Spleen (tissue), 7 donors: ENCODE results near the gene SIPA1L3.

Source experiments
- POLR2A ChIP-seq, 3 donors: fragments of 450-650 bp; IDR thresholded peaks; one replicate each; pipeline ENCODE4 v1.5.1; 2017; ENCODE audit warnings: antibody characterized with exemption in 3 of 3, mild to moderate bottlenecking in 1 of 3
- POLR2AphosphoS5 ChIP-seq, 3 donors: sonication (generic); formaldehyde crosslinking; IDR thresholded peaks; one replicate each; pipeline ENCODE4 v1.5.1; 2017; ENCODE audit warnings: antibody characterized with exemption in 3 of 3
- TF ChIP-seq, protein P1 (sequence below), 11 experiments: fragments of 200-600 bp in 7 of 11; fragments of 450-650 bp in 4 of 11; sonication (generic) in 4 of 11; IDR thresholded peaks in 8 of 11; conservative IDR thresholded peaks in 3 of 11; 1 replicate in 7 of 11; 2 replicates in 4 of 11; pipeline versions ENCODE4 v1.4.0 to v1.8.0; 2016 to 2021; ENCODE audit warnings: antibody characterized with exemption in 11 of 11, inconsistent platforms in 4 of 11, mild to moderate bottlenecking in 1 of 11
- donor health status: DM: no; HTN: no; CAD: no; lungs with moderate emphysema.
- donor health status: DM: no; HTN: no; CAD: no.
- donor health status: DM: no; HTN: no; CAD: no.

DNA sequence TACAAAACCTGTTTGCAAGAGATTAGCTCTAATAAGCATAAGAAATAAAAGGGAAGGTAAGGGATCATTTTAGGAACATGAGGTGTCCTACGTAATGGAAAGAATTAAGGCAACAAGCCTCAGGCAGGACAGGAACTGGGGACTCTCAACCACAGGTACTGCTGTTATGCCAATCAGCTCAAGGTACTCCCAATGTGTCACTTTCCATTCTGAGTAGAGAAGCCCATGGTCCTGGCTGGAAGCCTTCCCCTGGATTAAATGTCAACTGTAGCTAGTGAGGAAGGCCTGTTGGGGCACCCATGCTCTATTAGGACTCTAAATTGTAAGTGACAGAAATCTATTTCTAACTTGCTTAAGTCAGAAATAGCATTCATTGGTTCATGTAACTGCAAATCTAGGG, 182.4 kb downstream of the SIPA1L3 start:
- TF ChIP-seq, protein P1, sequence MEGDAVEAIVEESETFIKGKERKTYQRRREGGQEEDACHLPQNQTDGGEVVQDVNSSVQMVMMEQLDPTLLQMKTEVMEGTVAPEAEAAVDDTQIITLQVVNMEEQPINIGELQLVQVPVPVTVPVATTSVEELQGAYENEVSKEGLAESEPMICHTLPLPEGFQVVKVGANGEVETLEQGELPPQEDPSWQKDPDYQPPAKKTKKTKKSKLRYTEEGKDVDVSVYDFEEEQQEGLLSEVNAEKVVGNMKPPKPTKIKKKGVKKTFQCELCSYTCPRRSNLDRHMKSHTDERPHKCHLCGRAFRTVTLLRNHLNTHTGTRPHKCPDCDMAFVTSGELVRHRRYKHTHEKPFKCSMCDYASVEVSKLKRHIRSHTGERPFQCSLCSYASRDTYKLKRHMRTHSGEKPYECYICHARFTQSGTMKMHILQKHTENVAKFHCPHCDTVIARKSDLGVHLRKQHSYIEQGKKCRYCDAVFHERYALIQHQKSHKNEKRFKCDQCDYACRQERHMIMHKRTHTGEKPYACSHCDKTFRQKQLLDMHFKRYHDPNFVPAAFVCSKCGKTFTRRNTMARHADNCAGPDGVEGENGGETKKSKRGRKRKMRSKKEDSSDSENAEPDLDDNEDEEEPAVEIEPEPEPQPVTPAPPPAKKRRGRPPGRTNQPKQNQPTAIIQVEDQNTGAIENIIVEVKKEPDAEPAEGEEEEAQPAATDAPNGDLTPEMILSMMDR (IDR thresholded peaks at IDR 0.05 in 8 of 11, conservative IDR thresholded peaks at IDR 0.05 in 3 of 11): no peak
- TF ChIP-seq POLR2A (IDR thresholded peaks at IDR 0.05): no peak
- TF ChIP-seq POLR2AphosphoS5 (IDR thresholded peaks at IDR 0.05): no peak
